Spleen (tissue), 7 donors: ENCODE measurements around the gene SEPHS1.

ENCODE experiments used
- POLR2A ChIP-seq, 3 donors: fragments of 450-650 bp; IDR thresholded peaks; one replicate each; pipeline ENCODE4 v1.5.1; 2017; ENCODE audit warnings: antibody characterized with exemption in 3 of 3, mild to moderate bottlenecking in 1 of 3
- POLR2AphosphoS5 ChIP-seq, 3 donors: sonication (generic); formaldehyde crosslinking; IDR thresholded peaks; one replicate each; pipeline ENCODE4 v1.5.1; 2017; ENCODE audit warnings: antibody characterized with exemption in 3 of 3
- TF ChIP-seq, protein P1 (sequence below), 11 experiments: fragments of 200-600 bp in 7 of 11; fragments of 450-650 bp in 4 of 11; sonication (generic) in 4 of 11; IDR thresholded peaks in 8 of 11; conservative IDR thresholded peaks in 3 of 11; 1 replicate in 7 of 11; 2 replicates in 4 of 11; pipeline versions ENCODE4 v1.4.0 to v1.8.0; 2016 to 2021; ENCODE audit warnings: antibody characterized with exemption in 11 of 11, inconsistent platforms in 4 of 11, mild to moderate bottlenecking in 1 of 11
- donor health status: DM: no; HTN: no; CAD: no; lungs with moderate emphysema.
- donor health status: DM: no; HTN: no; CAD: no.
- donor health status: DM: no; HTN: no; CAD: no.

DNA sequence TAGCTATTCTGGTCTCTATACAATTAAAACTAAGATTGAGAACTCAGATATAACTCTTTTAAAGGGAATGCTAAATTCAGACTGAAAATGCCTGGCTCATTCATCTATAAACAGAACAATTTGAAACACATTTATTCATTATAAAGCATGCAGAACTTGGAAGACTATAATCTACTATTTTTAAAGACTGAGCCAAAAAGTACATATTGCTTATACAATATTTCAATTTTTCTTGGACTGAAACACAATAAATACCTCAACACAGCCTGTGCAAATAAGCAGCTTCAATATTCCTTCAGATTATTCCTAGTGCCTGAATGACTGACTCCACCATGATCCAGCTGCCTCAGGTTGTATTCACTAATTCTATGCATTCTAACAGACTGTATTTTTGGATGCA, 32.7 kb downstream of the SEPHS1 start:
- TF ChIP-seq, protein P1, sequence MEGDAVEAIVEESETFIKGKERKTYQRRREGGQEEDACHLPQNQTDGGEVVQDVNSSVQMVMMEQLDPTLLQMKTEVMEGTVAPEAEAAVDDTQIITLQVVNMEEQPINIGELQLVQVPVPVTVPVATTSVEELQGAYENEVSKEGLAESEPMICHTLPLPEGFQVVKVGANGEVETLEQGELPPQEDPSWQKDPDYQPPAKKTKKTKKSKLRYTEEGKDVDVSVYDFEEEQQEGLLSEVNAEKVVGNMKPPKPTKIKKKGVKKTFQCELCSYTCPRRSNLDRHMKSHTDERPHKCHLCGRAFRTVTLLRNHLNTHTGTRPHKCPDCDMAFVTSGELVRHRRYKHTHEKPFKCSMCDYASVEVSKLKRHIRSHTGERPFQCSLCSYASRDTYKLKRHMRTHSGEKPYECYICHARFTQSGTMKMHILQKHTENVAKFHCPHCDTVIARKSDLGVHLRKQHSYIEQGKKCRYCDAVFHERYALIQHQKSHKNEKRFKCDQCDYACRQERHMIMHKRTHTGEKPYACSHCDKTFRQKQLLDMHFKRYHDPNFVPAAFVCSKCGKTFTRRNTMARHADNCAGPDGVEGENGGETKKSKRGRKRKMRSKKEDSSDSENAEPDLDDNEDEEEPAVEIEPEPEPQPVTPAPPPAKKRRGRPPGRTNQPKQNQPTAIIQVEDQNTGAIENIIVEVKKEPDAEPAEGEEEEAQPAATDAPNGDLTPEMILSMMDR (IDR thresholded peaks at IDR 0.05 in 8 of 11, conservative IDR thresholded peaks at IDR 0.05 in 3 of 11), result no peak
- TF ChIP-seq POLR2A (IDR thresholded peaks at IDR 0.05) (no peak), POLR2AphosphoS5 (IDR thresholded peaks at IDR 0.05) (no peak)
